Ovary (tissue), 9 donors: ENCODE measurements around the gene CDCA4. TPM values are rescaled to one million over a fixed set of nuclear protein-coding genes. Genes with fewer than 3 reads are reported as not detected.

Source experiments
- DNase-seq, 5 donors: peaks; one replicate each; pipeline ENCODE4 v3.0.0-alpha.2; 2019 to 2020
- H3K27ac ChIP-seq, 2 donors: fragments of 200-600 bp; one replicate each; pipeline versions ENCODE4 v1.5.1 to v1.8.0; 2019 to 2022
- H3K27me3 ChIP-seq: fragments of 200-600 bp; one replicate; pipeline ENCODE4 v1.8.0; 2022
- H3K36me3 ChIP-seq: fragments of 200-600 bp; sonication (generic); one replicate; pipeline ENCODE4 v1.5.1; 2019
- H3K4me1 ChIP-seq: one replicate; pipeline ENCODE4 v1.8.1; 2013; ENCODE audit warnings: mild to moderate bottlenecking, moderate library complexity; ENCODE audit not compliant: insufficient read depth
- H3K4me3 ChIP-seq: fragments of 200-600 bp; sonication (generic); one replicate; pipeline ENCODE4 v1.5.1; 2017
- H3K9me3 ChIP-seq, 2 donors: fragments of 200-600 bp in 1 of 2; sonication (generic) in 1 of 2; one replicate each; pipeline versions ENCODE4 v1.5.1 to v1.8.1; 2013 to 2019; ENCODE audit warnings: mild to moderate bottlenecking in 1 of 2, moderate library complexity in 1 of 2
- CTCF ChIP-seq, 3 donors: fragments of 450-650 bp in 2 of 3; fragments of 200-600 bp in 1 of 3; IDR thresholded peaks; one replicate each; pipeline versions ENCODE4 v1.5.1 to v1.8.0; 2016 to 2022; ENCODE audit warnings: antibody characterized with exemption in 3 of 3, mild to moderate bottlenecking in 1 of 3
- EP300 ChIP-seq: sonication (generic); formaldehyde crosslinking; IDR thresholded peaks from one replicate; pipeline ENCODE4 v1.6.1; 2017; ENCODE audit warnings: antibody characterized with exemption
- POLR2A ChIP-seq: fragments of 450-650 bp; IDR thresholded peaks from one replicate; pipeline ENCODE4 v1.6.1; 2017; ENCODE audit warnings: antibody characterized with exemption, mild to moderate bottlenecking, moderate library complexity
- WGBS, 3 donors: extraction: QIAGEN DNeasy Blood & Tissue Kit in 1 of 3; methylation state at CpG; one replicate each; pipeline versions ENCODE4 v1.1.5 to v1.1.7; 2013 to 2017; 5-methylcytosine and 5-hydroxymethylcytosine counted together
- intact Hi-C, 4 donors: fragments of 100-400 bp; cut with DNase I; formaldehyde crosslinking; loops; one replicate each; pipeline versions ENCODE4 v1.11.0 to v1.15.1; 2022 to 2023
- polyA plus RNA-seq, 2 donors: library from polyadenylated mRNA; stranded (reverse); fragments of 200-250 nt in 1 of 2; fragments of 350-450 nt in 1 of 2; fragmentation: Illumina TruSeq in 1 of 2; extraction: RNeasy Lipid Tissue Mini Kit (QIAGEN cat#74804) in 1 of 2; gene quantifications; one replicate each; pipeline ENCODE4 v1.2.3, GENCODE V29; 2013 to 2014
- total RNA-seq, 7 donors: library from RNA; depleted of rRNA in 2 of 7; stranded (reverse); fragments of >200 nt in 2 of 7; fragmentation: NEBNext Ultra II Directional in 3 of 7; extraction: Animal tissue kit (Norgen Biotek cat#: 25700) in 3 of 7; gene quantifications; one replicate each; pipeline versions ENCODE4 v1.1.0 to v1.2.4, GENCODE V29; 2016 to 2023
- donor health status: DM: no; HTN: no; CAD: no; lungs with moderate emphysema.
- donor health status: DM: no; HTN: no; CAD: no.
- donor health status: Bipolar disorder and iron deficiency.
- donor health status: DM: yes; HTN: yes; CAD: no.
- donor health status: DM: no; HTN: no; CAD: no.
- donor health status: DM: yes; HTN: yes; CAD: no.

The CDCA4 gene
- total and polyA plus RNA-seq, 9 donors: 2.9 to 9.4 (median 7.4) TPM

GRCh38 chr14:105026802-105027563 lies 6.1 kb upstream of the CDCA4 start:
- intact Hi-C loops: no loop called here
- H3K9me3 ChIP-seq: no peaks in the 10 kb centered on the region
- H3K4me3 ChIP-seq: no peak overlapping the region
- no peak overlapping the region for H3K27ac ChIP-seq
- 12 to 18% (median 17%) methylated on average over 1 of the region's 1 CpG for WGBS, 3 donors
- H3K27me3 ChIP-seq: no peaks in the 10 kb centered on the region
- no peak for TF ChIP-seq CTCF (IDR thresholded peaks at IDR 0.05)
- no peak for TF ChIP-seq POLR2A
- no peak for TF ChIP-seq EP300
- no peaks in the 10 kb centered on the region for H3K4me1 ChIP-seq
- no peak for DNase-seq
- H3K36me3 ChIP-seq: no peaks in the 10 kb centered on the region

- intact Hi-C loops: no loop called here
These were observed 5.3 kb upstream of the CDCA4 start for GRCh38 chr14:105026033-105026785.

GRCh38 chr14:105025429-105025828 lies 4.5 kb upstream of the CDCA4 start:
- Histone ChIP-seq H3K27ac (no peak overlapping the region), H3K4me1 (peaks cover 2% of the 10 kb centered on the region), H3K27me3 (no peaks in the 10 kb centered on the region), H3K36me3 (no peaks in the 10 kb centered on the region), H3K9me3 (no peaks in the 10 kb centered on the region), H3K4me3 (no peak overlapping the region)
- WGBS, 3 donors: 89 to 92% (median 89%) methylated on average over 6 of the region's 6 CpGs
- intact Hi-C loops: no loop called here
- TF ChIP-seq POLR2A: no peak
- no peak for TF ChIP-seq EP300
- no peak for TF ChIP-seq CTCF (IDR thresholded peaks at IDR 0.05)
- DNase-seq: no peak

More at GRCh38 chr14:105026033-105026785, 5.3 kb upstream of the CDCA4 start:
- Histone ChIP-seq H3K27me3 (no peaks in the 10 kb centered on the region), H3K9me3 (no peaks in the 10 kb centered on the region), H3K4me3 (no peak overlapping the region), H3K27ac (no peak overlapping the region), H3K4me1 (peaks cover 2% of the 10 kb centered on the region), H3K36me3 (no peaks in the 10 kb centered on the region)
- TF ChIP-seq CTCF (IDR thresholded peaks at IDR 0.05) (no peak), EP300 (no peak), POLR2A (no peak)
- DNase-seq: no peak
- WGBS, 3 donors: 88 to 91% (median 90%) methylated on average over 16 of the region's 16 CpGs

GRCh38 chr14:105023791-105024480 lies 3.1 kb upstream of the CDCA4 start:
- intact Hi-C loops: loop anchor here in 1 of 4 donors (5.0 kb wide), 1 partner anchor 37 kb away; the partner anchor contains the start of gene CLBA1
- TF ChIP-seq CTCF (IDR thresholded peaks at IDR 0.05): no peak
- H3K27me3 ChIP-seq: no peaks in the 10 kb centered on the region
- no peaks in the 10 kb centered on the region for H3K9me3 ChIP-seq
- H3K36me3 ChIP-seq: no peaks in the 10 kb centered on the region
- H3K4me3 ChIP-seq: no peak overlapping the region
- DNase-seq: no peak
- whole genome bisulfite sequencing, 3 donors: 60 to 69% (median 67%) methylated on average over 4 of the region's 4 CpGs
- no peak overlapping the region for H3K27ac ChIP-seq
- H3K4me1 ChIP-seq: peaks cover 12% of the 10 kb centered on the region
